OCI-LY3 (cell line): ENCODE data around the gene RMDN3.

Experiments
- CTCF ChIP-seq: fragments of 200-600, 300-600 bp; sonication (generic); IDR thresholded peaks from 2 replicates; pipeline ENCODE4 v1.5.1; 2014; ENCODE audit warnings: antibody characterized with exemption, low read length, low read depth
- EZH2phosphoT487 ChIP-seq: fragments of 200-600 bp; shearing (Covaris generic); IDR thresholded peaks from 2 replicates; pipeline ENCODE4 v1.6.1; 2018; ENCODE audit warnings: antibody characterized with exemption, mixed run types, low read depth

GRCh38 chr15:40767838-40768500, 12.9 kb upstream of the RMDN3 start:
- no peak for TF ChIP-seq CTCF
- no peak for TF ChIP-seq EZH2phosphoT487
